ENCODE data around the gene CNOT8. TPM values are rescaled to one million over a fixed set of nuclear protein-coding genes. Genes with fewer than 3 reads are reported as not detected.
"Not testable (repeated sequence)": the region's sequence is repeated elsewhere in the genome, so short reads cannot be mapped to it uniquely, and the experiment has no call there.

The CNOT8 gene
- total RNA-seq, 1 donor = 60.5 TPM

- H3K4me3 ChIP-seq (ENCODE audit: low read depth, low read length) = no peak overlapping the region
- TF ChIP-seq, protein P1, sequence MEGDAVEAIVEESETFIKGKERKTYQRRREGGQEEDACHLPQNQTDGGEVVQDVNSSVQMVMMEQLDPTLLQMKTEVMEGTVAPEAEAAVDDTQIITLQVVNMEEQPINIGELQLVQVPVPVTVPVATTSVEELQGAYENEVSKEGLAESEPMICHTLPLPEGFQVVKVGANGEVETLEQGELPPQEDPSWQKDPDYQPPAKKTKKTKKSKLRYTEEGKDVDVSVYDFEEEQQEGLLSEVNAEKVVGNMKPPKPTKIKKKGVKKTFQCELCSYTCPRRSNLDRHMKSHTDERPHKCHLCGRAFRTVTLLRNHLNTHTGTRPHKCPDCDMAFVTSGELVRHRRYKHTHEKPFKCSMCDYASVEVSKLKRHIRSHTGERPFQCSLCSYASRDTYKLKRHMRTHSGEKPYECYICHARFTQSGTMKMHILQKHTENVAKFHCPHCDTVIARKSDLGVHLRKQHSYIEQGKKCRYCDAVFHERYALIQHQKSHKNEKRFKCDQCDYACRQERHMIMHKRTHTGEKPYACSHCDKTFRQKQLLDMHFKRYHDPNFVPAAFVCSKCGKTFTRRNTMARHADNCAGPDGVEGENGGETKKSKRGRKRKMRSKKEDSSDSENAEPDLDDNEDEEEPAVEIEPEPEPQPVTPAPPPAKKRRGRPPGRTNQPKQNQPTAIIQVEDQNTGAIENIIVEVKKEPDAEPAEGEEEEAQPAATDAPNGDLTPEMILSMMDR (IDR thresholded peaks at IDR 0.05; ENCODE audit: insufficient read depth, low read depth, low read length) = no peak
- DNase-seq (ENCODE audit: low read depth) = no peak
These were observed 42.7 kb upstream of the CNOT8 start for GRCh38 chr5:154815684-154816247.

GRCh38 chr5:154816891-154817492 is 41.4 kb upstream of the CNOT8 start:
- DNase-seq (ENCODE audit: low read depth) = no peak
- TF ChIP-seq, protein P1 (IDR thresholded peaks at IDR 0.05; ENCODE audit: insufficient read depth, low read depth, low read length) = no peak
- H3K4me3 ChIP-seq (ENCODE audit: low read depth, low read length) = no peak overlapping the region

GRCh38 chr5:154817815-154818214 is 40.6 kb upstream of the CNOT8 start:
- no peak for DNase-seq (ENCODE audit: low read depth)
- no peak overlapping the region for H3K4me3 ChIP-seq (ENCODE audit: low read depth, low read length)
- TF ChIP-seq, protein P1 (IDR thresholded peaks at IDR 0.05; ENCODE audit: insufficient read depth, low read depth, low read length) = no peak

GRCh38 chr5:154818471-154819116 is 39.8 kb upstream of the CNOT8 start:
- no peak overlapping the region for H3K4me3 ChIP-seq (ENCODE audit: low read depth, low read length)
- no peak for DNase-seq (ENCODE audit: low read depth)
- TF ChIP-seq, protein P1 (IDR thresholded peaks at IDR 0.05; ENCODE audit: insufficient read depth, low read depth, low read length) = no peak

DNA sequence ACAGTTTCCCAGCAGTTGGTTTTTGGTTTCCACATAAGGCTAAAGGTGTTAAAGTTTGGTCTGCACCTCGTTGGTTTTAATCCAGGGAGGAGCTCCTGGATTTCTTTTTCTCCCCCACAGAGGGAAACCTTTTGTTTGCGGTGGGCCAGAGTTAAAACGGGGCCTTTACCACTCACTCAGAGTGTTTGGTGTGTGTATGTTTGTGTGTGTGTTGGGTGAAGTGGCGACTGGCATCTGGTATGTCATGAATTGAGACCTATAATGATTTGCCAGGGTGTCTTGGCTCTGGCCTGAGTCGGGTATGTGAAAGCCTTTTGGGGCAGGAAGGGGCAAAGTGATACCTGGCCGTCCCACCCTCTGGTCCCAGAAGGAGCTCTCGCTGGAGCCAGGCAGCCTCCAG is 38.9 kb upstream of the CNOT8 start:
- H3K4me3 ChIP-seq (ENCODE audit: low read depth, low read length) = no peak overlapping the region
- DNase-seq (ENCODE audit: low read depth) = no peak
- TF ChIP-seq, protein P1 (IDR thresholded peaks at IDR 0.05; ENCODE audit: insufficient read depth, low read depth, low read length) = no peak

DNA sequence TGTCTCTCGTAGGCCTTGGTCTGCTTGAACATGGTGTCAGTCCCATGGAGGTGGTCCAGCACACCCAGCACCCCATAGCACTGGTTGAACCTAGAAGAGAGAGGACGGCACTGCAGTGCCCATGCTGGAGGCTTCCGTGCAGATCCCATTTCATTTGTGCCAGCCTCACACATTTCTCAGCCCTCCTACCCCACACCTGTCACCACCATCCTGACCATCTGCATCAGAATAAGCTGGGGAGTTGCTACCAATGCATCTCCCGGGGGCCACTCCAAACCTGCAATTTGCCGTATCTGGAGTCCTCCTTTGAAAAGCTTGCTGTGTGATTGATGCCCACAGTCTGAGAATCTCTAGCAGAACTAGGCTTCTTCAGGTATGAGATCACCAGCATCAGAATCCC is 38.0 kb upstream of the CNOT8 start:
- TF ChIP-seq, protein P1 (IDR thresholded peaks at IDR 0.05; ENCODE audit: insufficient read depth, low read depth, low read length) = no peak
- no peak for DNase-seq (ENCODE audit: low read depth)
- no peak overlapping the region for H3K4me3 ChIP-seq (ENCODE audit: low read depth, low read length)

DNA sequence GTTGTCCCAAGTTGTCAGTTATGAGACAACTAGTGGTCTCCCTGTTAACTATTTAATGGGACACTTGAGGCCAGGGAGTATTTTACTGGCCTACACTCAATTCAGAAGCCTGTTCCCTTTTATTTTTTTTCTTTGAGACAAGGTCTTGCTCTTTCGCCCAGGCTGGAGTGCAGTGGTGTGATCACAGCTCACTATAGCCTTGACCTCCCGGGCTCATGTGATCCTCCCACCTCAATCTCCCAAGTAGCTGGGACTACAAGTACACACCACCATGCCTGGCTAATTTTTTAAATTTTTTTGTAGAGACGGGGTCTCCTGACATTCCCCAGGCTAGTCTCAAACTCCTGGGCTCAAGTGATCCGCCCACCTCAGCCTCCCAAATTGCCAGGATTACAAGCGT is 35.5 kb upstream of the CNOT8 start:
- DNase-seq (ENCODE audit: low read depth); H3K4me3 ChIP-seq (ENCODE audit: low read depth, low read length): not testable (repeated sequence)

Data from fibroblast of villous mesenchyme (primary cell).